K562 (cell line): ENCODE results near the gene SPTBN4. TPM values are rescaled to one million over a fixed set of nuclear protein-coding genes. Genes with fewer than 3 reads are reported as not detected.

Experiments
- ATF6 ChIP-seq: sonication (generic); formaldehyde crosslinking; IDR thresholded peaks from 2 replicates; pipeline ENCODE4 v1.4.0; 2020; ENCODE audit warnings: mild to moderate bottlenecking, missing genetic modification reagents
- CREB3 ChIP-seq: fragments of 450-650 bp; conservative IDR thresholded peaks from 2 replicates; pipeline ENCODE4 v1.6.1; 2016; ENCODE audit warnings: missing genetic modification characterization, low read depth, mild to moderate bottlenecking, missing compliant biosample characterization, moderate library complexity
- CXXC5 ChIP-seq: fragments of 250-450 bp; sonication (Bioruptor Pico); IDR thresholded peaks from 2 replicates; pipeline ENCODE4 v1.8.0; 2022; ENCODE audit warnings: inconsistent platforms, mild to moderate bottlenecking, moderate library complexity
- DMBX1 ChIP-seq: fragments of 250-450 bp; sonication (Bioruptor Pico); IDR thresholded peaks from 2 replicates; pipeline ENCODE4 v1.8.0; 2022; ENCODE audit warnings: inconsistent platforms, mild to moderate bottlenecking, moderate library complexity, borderline replicate concordance
- HDAC6 ChIP-seq: IDR thresholded peaks from 2 replicates; pipeline ENCODE4 v1.6.1; 2012; ENCODE audit warnings: low read depth, mild to moderate bottlenecking, control low read depth, inconsistent platforms, low read length, moderate library complexity
- L3MBTL2 ChIP-seq: fragments of 450-650 bp; IDR thresholded peaks from 2 replicates; pipeline ENCODE4 v1.6.1; 2016; ENCODE audit warnings: mild to moderate bottlenecking, moderate library complexity
- MAZ ChIP-seq, 2 experiments: fragments of 450-650 bp in 1 of 2; sonication (generic) in 1 of 2; formaldehyde crosslinking; IDR thresholded peaks in 1 of 2; conservative IDR thresholded peaks in 1 of 2; 2 replicates each; pipeline versions ENCODE4 v1.4.0 to v1.5.0; 2020; ENCODE audit warnings: mild to moderate bottlenecking in 1 of 2, missing genetic modification reagents in 1 of 2
- PKNOX1 ChIP-seq: fragments of 450-650 bp; IDR thresholded peaks from 2 replicates; pipeline ENCODE4 v1.6.1; 2016
- RCOR1 ChIP-seq, 2 experiments: IDR thresholded peaks; 2 replicates each; pipeline ENCODE4 v1.6.1; 2012; ENCODE audit warnings: low read depth in 2 of 2, low read length in 2 of 2, borderline replicate concordance in 1 of 2, improper control_type of control experiment in 1 of 2
- SIN3A ChIP-seq, 2 experiments: fragments of 150-350 bp in 1 of 2; IDR thresholded peaks; 2 replicates each; pipeline ENCODE4 v1.6.1; 2011 to 2016; ENCODE audit warnings: borderline replicate concordance in 2 of 2, low read depth in 2 of 2, low read length in 2 of 2, mild to moderate bottlenecking in 2 of 2, moderate library complexity in 2 of 2; ENCODE audit not compliant: control insufficient read depth in 1 of 2
- SP2 ChIP-seq: IDR thresholded peaks from 2 replicates; pipeline ENCODE4 v1.6.1; 2011; ENCODE audit warnings: mild to moderate bottlenecking, low read depth, low read length, moderate library complexity; ENCODE audit not compliant: poor library complexity, severe bottlenecking; ENCODE audit errors: extremely low read depth
- ZNF121 ChIP-seq: sonication (generic); formaldehyde crosslinking; conservative IDR thresholded peaks from 2 replicates; pipeline ENCODE4 v1.8.0; 2022; ENCODE audit warnings: missing genetic modification reagents
- ZNF511 ChIP-seq: sonication (generic); formaldehyde crosslinking; IDR thresholded peaks from 2 replicates; pipeline ENCODE4 v1.8.0; 2022; ENCODE audit warnings: mild to moderate bottlenecking, missing genetic modification reagents
- ZNF584 ChIP-seq: fragments of 200-800 bp; sonication (Bioruptor generic); IDR thresholded peaks from 2 replicates; pipeline ENCODE4 v1.6.1; 2016; ENCODE audit warnings: low read depth, mild to moderate bottlenecking, missing genetic modification characterization, missing compliant biosample characterization
- ZNF589 ChIP-seq: fragments of 200-800 bp; sonication (Bioruptor generic); IDR thresholded peaks from 2 replicates; pipeline ENCODE4 v1.6.1; 2016; ENCODE audit warnings: low read depth, missing genetic modification characterization, missing compliant biosample characterization
- ZNF639 ChIP-seq, 2 experiments: fragments of 200-800 bp in 1 of 2; sonication (Bioruptor generic) in 1 of 2; sonication (generic) in 1 of 2; formaldehyde crosslinking in 1 of 2; IDR thresholded peaks in 1 of 2; conservative IDR thresholded peaks in 1 of 2; 2 replicates each; pipeline versions ENCODE4 v1.5.0 to v1.6.1; 2016 to 2020; ENCODE audit warnings: missing compliant biosample characterization in 1 of 2, missing genetic modification characterization in 1 of 2, missing genetic modification reagents in 1 of 2
- polyA plus RNA-seq, 8 experiments: library from polyadenylated mRNA; depleted of rRNA in 4 of 8; stranded (reverse) in 5 of 8; unstranded in 3 of 8; fragments of >200 nt; fragmentation: Nextera tagmentation in 2 of 8; fragmentation: Illumina TruSeq in 1 of 8; extraction: Ambion mirVana in 2 of 8; extraction: Trizol in 1 of 8; gene quantifications; 2 replicates each; pipeline versions ENCODE4 v1.2.1 to v1.2.3, GENCODE V29; 2011 to 2014; ENCODE audit warnings: inconsistent platforms in 1 of 8, missing spikeins in 1 of 8
- total RNA-seq, 7 experiments: library from RNA; depleted of rRNA in 6 of 7; stranded (reverse); fragments of >200 nt in 6 of 7; fragmentation: Illumina TruSeq in 2 of 7; extraction: Trizol in 2 of 7; gene quantifications; 2 replicates each; pipeline versions ENCODE4 v1.2.1 to v1.2.3, GENCODE V29; 2011 to 2021; ENCODE audit warnings: low replicate concordance in 1 of 7

SPTBN4 gene
- total and polyA plus RNA-seq, 9 of the 15 experiments (the other 6 are each of a cell fraction or from before 2014, with no cell fraction given) = 0.01 to 1.5 (median 0.86) TPM

GRCh38 chr19:40530091-40530901 is 63.5 kb downstream of the SPTBN4 start (continued):
- TF ChIP-seq CREB3 (tag) (no peak), PKNOX1 (no peak), ZNF511 (CRISPR knock-in tag) (0 out of 2 replicates have a peak, but pooled peaks have one; percentile 58), ZNF639 (CRISPR knock-in tag; conservative IDR thresholded peaks at IDR 0.05 in 1 of 2, IDR thresholded peaks at IDR 0.05 in 1 of 2) (peak; percentile 64 to 75; a peak in 1 of 4 replicates), HDAC6 (no peak), L3MBTL2 (no peak), DMBX1 (CRISPR knock-in tag) (peak; percentile 70; the same call in 1 of the 2 replicates), SP2 (no peak), ZNF589 (peak; percentile 31; the same call in 1 of the 2 replicates), CXXC5 (CRISPR knock-in tag) (peak; percentile 79), MAZ (CRISPR knock-in tag; conservative IDR thresholded peaks at IDR 0.05 in 1 of 2, IDR thresholded peaks at IDR 0.05 in 1 of 2) (peak in 1 of 2 experiments; percentile 77; a peak in 2 of 4 replicates), SIN3A (IDR thresholded peaks at IDR 0.05; ENCODE audit: borderline replicate concordance in 2 of 2, control insufficient read depth in 1 of 2, low read depth in 2 of 2, low read length in 2 of 2) (peak in 1 of 2 experiments; percentile 33; a peak in 1 of 4 replicates), RCOR1 (IDR thresholded peaks at IDR 0.05; ENCODE audit: borderline replicate concordance in 1 of 2, low read depth in 2 of 2, low read length in 2 of 2) (peak in 1 of 2 experiments; percentile 35; a peak in 1 of 4 replicates), ZNF121 (CRISPR knock-in tag) (no peak), ATF6 (no peak), ZNF584 (CRISPR knock-in tag) (0 out of 2 replicates have a peak, but pooled peaks have one; percentile 36)
